ENCODE measurements around the gene BHLHE40. TPM values are rescaled to one million over a fixed set of nuclear protein-coding genes. Genes with fewer than 3 reads are reported as not detected.

The BHLHE40 gene
- total RNA-seq, 1 donor from 2014 or later, result 347 TPM

DNA sequence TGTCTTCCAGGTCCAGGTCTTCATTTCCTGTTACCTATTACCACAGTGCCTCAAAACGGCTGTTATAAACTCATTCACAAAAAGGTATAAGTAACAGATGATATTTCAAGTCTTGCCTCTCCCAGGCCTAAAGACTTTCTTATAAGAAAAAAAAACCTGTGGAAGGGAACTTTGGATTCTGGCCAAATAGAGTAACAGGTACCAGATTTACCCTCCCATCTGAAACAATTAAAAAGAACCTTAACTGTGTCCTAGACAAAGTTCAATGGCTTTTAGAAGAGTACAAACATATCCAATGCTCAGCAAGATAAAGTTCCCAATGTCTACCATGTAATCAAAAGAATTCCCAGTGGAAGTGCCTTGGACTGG is 22.6 kb downstream of the BHLHE40 start:
- Histone ChIP-seq H3K36me3 (no peaks in the 10 kb centered on the region), H3K27ac (no peak overlapping the region), H3K4me1 (peaks cover 20% of the 10 kb centered on the region), H3K27me3 (no peaks in the 10 kb centered on the region), H3K4me3 (no peak overlapping the region), H3K9me3 (no peaks in the 10 kb centered on the region)
- DNase-seq (ENCODE audit: extremely low spot score in 2 of 2), result no peak
- intact Hi-C loops (cut with DNase I), result no loop called here
- TF ChIP-seq POLR2A (IDR thresholded peaks at IDR 0.05), result no peak
- no peak for TF ChIP-seq POLR2AphosphoS5 (IDR thresholded peaks at IDR 0.05; ENCODE audit: insufficient read depth in 1 of 2, low read depth in 1 of 2)

DNA sequence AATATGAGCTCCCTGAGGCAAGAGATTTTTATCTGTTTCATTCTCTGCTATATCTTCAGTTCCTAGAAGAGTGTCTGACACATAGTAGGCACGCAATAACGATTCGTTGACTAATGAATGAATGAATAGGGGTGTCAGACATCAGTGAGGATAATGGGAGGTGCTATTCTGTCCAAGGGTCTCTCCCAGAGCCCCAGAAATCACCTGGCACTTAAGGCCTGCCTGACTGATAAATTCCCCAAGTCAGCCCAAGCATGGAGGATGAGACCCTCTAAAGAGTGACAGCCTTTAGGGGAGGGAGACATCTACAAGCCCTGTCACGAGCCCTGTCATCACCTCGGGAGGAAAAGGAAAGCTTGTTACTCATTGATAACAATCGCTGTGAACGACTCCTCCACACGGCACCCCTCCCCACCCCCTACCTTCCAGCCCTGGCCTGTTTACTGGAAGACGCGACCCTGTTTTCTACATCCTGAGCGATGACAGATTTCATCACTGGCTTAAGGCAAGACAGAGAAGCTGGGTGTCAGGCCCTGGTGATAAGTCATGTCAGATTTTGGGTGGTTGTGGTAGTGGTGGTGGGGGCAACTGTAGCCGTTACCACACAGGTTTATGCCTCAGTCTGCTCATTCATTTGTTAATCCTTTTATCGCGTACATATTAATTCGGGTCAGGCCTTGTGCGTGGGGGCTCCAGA is 23.1 kb downstream of the BHLHE40 start:
- Histone ChIP-seq H3K4me3 (no peak overlapping the region), H3K27me3 (no peaks in the 10 kb centered on the region), H3K27ac (no peak overlapping the region), H3K36me3 (no peaks in the 10 kb centered on the region), H3K9me3 (no peaks in the 10 kb centered on the region), H3K4me1 (peaks cover 20% of the 10 kb centered on the region)
- intact Hi-C loops (cut with DNase I), result no loop called here
- DNase-seq (ENCODE audit: extremely low spot score in 2 of 2), result no peak
- no peak for TF ChIP-seq POLR2A (IDR thresholded peaks at IDR 0.05)

DNA sequence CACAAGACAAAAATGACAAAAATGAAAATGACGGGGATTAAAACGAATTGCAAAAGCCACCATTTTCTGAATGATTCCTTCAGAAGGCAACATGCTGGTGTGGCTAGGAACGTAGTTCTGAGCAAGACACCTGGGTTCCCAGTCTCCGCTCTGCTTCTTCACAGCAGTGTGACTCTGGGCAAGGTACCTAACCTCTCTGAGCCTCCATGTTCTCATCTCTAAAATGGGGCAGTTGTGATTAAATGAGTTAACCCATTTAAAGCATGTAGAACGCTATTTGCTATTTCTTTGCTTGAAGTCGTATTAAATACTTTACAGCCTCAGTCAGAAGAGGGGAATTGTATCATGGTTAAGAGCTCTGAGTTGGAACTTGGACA is 23.6 kb downstream of the BHLHE40 start:
- Histone ChIP-seq H3K27ac (no peak overlapping the region), H3K36me3 (no peaks in the 10 kb centered on the region), H3K9me3 (no peaks in the 10 kb centered on the region), H3K4me3 (no peak overlapping the region), H3K4me1 (peaks cover 20% of the 10 kb centered on the region), H3K27me3 (no peaks in the 10 kb centered on the region)
- no peak for TF ChIP-seq POLR2A (IDR thresholded peaks at IDR 0.05)
- TF ChIP-seq POLR2AphosphoS5 (IDR thresholded peaks at IDR 0.05; ENCODE audit: insufficient read depth in 1 of 2, low read depth in 1 of 2), result no peak
- TF ChIP-seq, protein P1, sequence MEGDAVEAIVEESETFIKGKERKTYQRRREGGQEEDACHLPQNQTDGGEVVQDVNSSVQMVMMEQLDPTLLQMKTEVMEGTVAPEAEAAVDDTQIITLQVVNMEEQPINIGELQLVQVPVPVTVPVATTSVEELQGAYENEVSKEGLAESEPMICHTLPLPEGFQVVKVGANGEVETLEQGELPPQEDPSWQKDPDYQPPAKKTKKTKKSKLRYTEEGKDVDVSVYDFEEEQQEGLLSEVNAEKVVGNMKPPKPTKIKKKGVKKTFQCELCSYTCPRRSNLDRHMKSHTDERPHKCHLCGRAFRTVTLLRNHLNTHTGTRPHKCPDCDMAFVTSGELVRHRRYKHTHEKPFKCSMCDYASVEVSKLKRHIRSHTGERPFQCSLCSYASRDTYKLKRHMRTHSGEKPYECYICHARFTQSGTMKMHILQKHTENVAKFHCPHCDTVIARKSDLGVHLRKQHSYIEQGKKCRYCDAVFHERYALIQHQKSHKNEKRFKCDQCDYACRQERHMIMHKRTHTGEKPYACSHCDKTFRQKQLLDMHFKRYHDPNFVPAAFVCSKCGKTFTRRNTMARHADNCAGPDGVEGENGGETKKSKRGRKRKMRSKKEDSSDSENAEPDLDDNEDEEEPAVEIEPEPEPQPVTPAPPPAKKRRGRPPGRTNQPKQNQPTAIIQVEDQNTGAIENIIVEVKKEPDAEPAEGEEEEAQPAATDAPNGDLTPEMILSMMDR (IDR thresholded peaks at IDR 0.05), result no peak
- intact Hi-C loops (cut with DNase I), result no loop called here
- DNase-seq (ENCODE audit: extremely low spot score in 2 of 2), result no peak

DNA sequence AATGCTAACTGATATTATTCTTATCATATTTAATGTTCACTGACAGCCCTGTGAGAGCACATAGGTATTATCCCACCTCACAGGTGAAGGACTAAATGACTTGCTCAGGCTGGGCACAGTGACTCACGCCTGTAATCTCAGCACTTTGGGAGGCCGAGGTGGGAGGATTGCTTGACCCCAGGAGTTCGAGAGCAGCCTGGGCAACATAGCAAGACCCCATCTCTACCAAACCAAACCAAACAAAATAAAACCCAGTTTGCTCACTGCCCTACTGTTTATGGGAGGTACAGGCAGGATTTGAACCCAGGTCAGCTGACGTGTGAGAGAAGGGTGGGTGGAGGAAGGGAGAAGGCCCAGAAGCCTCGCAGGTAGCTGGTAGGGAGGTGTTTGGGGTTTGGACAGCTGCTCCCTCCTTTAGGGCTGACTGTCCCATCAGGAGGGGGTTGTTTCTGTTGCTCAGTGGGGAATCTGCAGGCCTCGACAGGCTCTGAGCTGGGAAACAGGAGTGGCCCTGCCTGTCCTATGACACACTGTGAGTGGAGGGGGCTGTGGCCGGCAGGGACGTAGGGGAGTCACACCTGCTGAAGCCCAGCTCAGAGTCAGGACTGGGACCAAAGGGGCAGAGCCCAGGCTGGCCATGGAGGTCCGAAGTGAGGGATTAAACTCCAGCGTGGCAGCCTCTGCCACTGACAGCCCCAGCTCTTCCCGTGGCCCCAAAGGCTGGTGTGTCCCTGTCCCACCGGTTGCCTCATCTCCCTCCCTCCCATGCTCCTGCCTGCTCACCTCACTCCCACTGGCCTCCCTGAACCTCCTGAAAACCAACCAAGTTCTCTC is 25.3 kb downstream of the BHLHE40 start:
- no peaks in the 10 kb centered on the region for H3K9me3 ChIP-seq
- intact Hi-C loops (cut with DNase I), result no loop called here
- H3K27me3 ChIP-seq, result no peaks in the 10 kb centered on the region
- TF ChIP-seq POLR2A (IDR thresholded peaks at IDR 0.05) (no peak), POLR2AphosphoS5 (IDR thresholded peaks at IDR 0.05; ENCODE audit: insufficient read depth in 1 of 2, low read depth in 1 of 2) (peak in 1 of 2 donors; percentile 15)
- TF ChIP-seq, protein P1 (IDR thresholded peaks at IDR 0.05), result no peak
- DNase-seq (ENCODE audit: extremely low spot score in 2 of 2), result no peak
- no peaks in the 10 kb centered on the region for H3K36me3 ChIP-seq
- peaks cover 19% of the 10 kb centered on the region for H3K4me1 ChIP-seq
- no peak overlapping the region for H3K27ac ChIP-seq
- H3K4me3 ChIP-seq, result no peak overlapping the region

DNA sequence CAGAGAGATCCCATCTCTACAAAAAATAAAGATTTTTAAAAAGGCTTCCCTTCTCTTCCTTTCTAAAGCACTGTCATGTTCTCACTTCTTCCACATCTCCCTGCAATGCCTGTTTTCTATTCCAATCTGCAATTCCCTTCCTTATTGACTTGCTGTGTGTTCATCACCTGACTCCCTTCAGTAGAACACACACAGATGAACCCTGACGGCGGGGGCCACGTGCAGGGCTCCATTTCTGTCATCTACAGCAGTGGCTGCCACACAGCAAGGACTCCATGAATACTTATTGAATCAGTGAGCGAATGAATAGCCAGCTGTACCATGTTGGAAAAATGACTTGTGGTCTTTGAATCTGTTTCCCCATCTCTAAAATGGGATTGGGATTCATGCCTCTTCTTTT is 26.1 kb downstream of the BHLHE40 start:
- peaks cover 10% of the 10 kb centered on the region for H3K4me1 ChIP-seq
- H3K9me3 ChIP-seq, result no peaks in the 10 kb centered on the region
- DNase-seq (ENCODE audit: extremely low spot score in 2 of 2), result no peak
- H3K36me3 ChIP-seq, result no peaks in the 10 kb centered on the region
- H3K4me3 ChIP-seq, result no peak overlapping the region
- intact Hi-C loops (cut with DNase I), result no loop called here
- no peaks in the 10 kb centered on the region for H3K27me3 ChIP-seq
- no peak for TF ChIP-seq POLR2A (IDR thresholded peaks at IDR 0.05)
- TF ChIP-seq, protein P1 (IDR thresholded peaks at IDR 0.05), result no peak
- no peak for TF ChIP-seq POLR2AphosphoS5 (IDR thresholded peaks at IDR 0.05; ENCODE audit: insufficient read depth in 1 of 2, low read depth in 1 of 2)
- H3K27ac ChIP-seq, result no peak overlapping the region

DNA sequence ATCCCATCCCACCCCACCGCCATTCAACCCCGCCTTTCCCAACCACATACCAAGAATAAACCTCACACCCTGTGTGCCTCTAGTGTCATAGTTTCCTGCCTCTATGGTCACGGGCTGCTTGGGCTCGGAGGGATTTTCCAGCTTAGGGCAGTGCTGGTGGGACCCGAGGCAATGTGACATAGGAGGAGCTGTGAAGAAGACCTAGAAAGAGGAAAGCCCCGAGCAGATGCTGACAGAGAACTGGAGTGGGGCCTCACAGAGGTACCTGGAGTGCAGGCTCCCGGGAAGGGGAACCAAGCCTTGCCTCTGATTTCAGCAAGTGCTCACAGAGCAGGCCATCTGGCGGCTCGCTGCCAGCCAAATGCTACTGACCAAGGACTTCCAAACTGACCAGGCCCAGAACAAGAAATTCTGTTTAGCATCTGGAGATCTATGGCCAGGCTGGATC is 27.5 kb downstream of the BHLHE40 start:
- DNase-seq (ENCODE audit: extremely low spot score in 2 of 2), result no peak
- H3K36me3 ChIP-seq, result no peaks in the 10 kb centered on the region
- no peaks in the 10 kb centered on the region for H3K9me3 ChIP-seq
- no peak overlapping the region for H3K4me3 ChIP-seq
- TF ChIP-seq, protein P1 (IDR thresholded peaks at IDR 0.05), result no peak
- TF ChIP-seq POLR2AphosphoS5 (IDR thresholded peaks at IDR 0.05; ENCODE audit: insufficient read depth in 1 of 2, low read depth in 1 of 2) (no peak), POLR2A (IDR thresholded peaks at IDR 0.05) (no peak)
- no peaks in the 10 kb centered on the region for H3K27me3 ChIP-seq
- intact Hi-C loops (cut with DNase I), result no loop called here
- H3K27ac ChIP-seq, result no peak overlapping the region
- peaks cover 21% of the 10 kb centered on the region for H3K4me1 ChIP-seq
